Muscle layer of duodenum (tissue), 2 donors: ENCODE measurements around the gene ARL4C.

Source experiments
- H3K27ac ChIP-seq: one replicate; pipeline ENCODE4 v1.7.0; 2013; ENCODE audit warnings: mild to moderate bottlenecking, low read length
- H3K27me3 ChIP-seq: one replicate; pipeline ENCODE4 v1.7.0; 2013; ENCODE audit warnings: low read depth, mild to moderate bottlenecking, control low read depth, low read length
- H3K36me3 ChIP-seq, 2 donors: one replicate each; pipeline ENCODE4 v1.7.0; 2013; ENCODE audit warnings: low read length in 2 of 2, control low read depth in 1 of 2, mild to moderate bottlenecking in 1 of 2; ENCODE audit not compliant: insufficient read depth in 2 of 2, control insufficient read depth in 1 of 2
- H3K4me1 ChIP-seq, 2 donors: one replicate each; pipeline ENCODE4 v1.7.0; 2013; ENCODE audit warnings: low read length in 2 of 2, mild to moderate bottlenecking in 2 of 2, control low read depth in 1 of 2, moderate library complexity in 1 of 2; ENCODE audit not compliant: insufficient read depth in 2 of 2, control insufficient read depth in 1 of 2
- H3K4me3 ChIP-seq, 2 donors: one replicate each; pipeline ENCODE4 v1.7.0; 2013; ENCODE audit warnings: low read length in 2 of 2, low read depth in 1 of 2, mild to moderate bottlenecking in 1 of 2
- H3K9me3 ChIP-seq, 2 donors: one replicate each; pipeline ENCODE4 v1.7.0; 2013; ENCODE audit warnings: low read length in 2 of 2, control low read depth in 1 of 2, mild to moderate bottlenecking in 1 of 2; ENCODE audit not compliant: control insufficient read depth in 1 of 2
- donor health status: healthy.

The ARL4C gene

DNA sequence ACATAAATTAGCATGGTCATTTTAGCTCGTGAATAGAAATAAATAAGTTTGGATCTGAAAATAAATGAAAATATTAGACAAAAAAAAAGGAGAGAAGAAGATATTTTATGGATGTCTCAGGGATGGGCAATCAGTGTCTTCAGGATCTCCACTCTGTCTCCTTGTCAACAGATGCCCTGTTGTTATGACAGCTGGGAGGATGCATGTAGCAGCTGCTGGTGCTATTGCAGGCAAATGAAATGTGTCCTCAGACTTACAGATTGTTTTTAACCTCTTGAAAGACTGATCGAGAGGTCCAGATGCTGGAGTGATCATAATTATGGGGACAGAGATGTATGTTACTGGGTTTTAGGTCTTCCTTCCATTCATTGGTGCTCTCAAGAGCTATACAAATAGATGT is 24.7 kb upstream of the ARL4C start:
- Histone ChIP-seq H3K9me3 (peaks cover 0 to 11% of the 10 kb centered on the region in 2 donors), H3K36me3 (no peaks in the 10 kb centered on the region), H3K4me1 (no peaks in the 10 kb centered on the region), H3K4me3 (no peak overlapping the region), H3K27me3 (no peaks in the 10 kb centered on the region), H3K27ac (no peak overlapping the region)

DNA sequence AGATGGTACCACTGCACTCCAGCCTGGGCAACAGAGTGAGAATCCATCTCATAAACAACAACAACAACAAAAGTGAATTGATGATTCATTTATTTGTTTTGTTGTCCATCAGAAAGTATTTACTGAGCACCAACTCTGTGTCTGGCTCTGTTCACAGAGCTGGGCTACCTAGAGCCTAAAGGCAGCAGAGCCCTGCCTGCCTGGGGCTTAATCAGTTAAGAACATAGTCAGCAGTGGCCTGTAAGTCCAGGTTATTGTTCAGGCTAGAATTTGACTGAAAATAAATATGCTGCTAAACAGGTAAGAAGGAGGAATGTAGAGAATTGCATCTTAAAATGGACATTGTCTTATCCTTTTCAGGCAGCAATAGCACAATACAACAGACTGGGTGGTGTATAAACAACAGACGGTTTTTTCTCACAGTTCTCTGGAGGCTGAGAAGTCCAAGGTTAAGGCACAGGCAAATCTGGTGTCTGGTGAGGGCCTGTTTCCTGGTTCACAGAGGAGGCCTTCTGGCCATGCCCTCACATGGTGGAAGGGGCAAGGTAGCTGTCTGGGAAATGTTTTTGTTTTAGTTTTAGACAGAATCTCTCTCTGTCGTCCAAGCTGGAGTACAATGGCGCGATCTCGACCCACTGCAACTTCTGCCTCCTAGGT is 22.2 kb upstream of the ARL4C start:
- Histone ChIP-seq H3K4me1 (no peaks in the 10 kb centered on the region), H3K4me3 (no peak overlapping the region), H3K9me3 (no peaks in the 10 kb centered on the region), H3K36me3 (no peaks in the 10 kb centered on the region), H3K27ac (no peak overlapping the region), H3K27me3 (no peaks in the 10 kb centered on the region)

DNA sequence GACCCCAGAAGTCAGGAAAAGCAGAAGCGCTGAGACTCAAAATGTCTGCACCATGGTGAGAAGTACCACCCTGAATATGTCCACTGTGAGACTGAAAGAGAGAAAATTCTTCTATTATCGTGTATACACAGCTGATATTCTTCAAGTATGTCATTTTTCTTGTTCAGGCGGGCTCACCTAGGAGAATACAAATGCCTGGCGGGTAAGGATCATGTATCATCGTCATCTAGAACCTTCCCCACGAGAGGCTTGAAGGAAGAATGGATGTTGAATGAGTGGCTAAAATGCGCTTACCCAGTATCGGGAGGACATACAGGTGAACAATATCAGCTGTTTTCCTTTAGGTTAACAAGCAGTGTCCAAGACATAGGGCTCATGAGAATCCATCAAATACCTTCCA is 21.1 kb upstream of the ARL4C start:
- Histone ChIP-seq H3K4me3 (no peak overlapping the region), H3K36me3 (no peaks in the 10 kb centered on the region), H3K4me1 (no peaks in the 10 kb centered on the region), H3K27me3 (no peaks in the 10 kb centered on the region), H3K9me3 (no peaks in the 10 kb centered on the region), H3K27ac (no peak overlapping the region)

DNA sequence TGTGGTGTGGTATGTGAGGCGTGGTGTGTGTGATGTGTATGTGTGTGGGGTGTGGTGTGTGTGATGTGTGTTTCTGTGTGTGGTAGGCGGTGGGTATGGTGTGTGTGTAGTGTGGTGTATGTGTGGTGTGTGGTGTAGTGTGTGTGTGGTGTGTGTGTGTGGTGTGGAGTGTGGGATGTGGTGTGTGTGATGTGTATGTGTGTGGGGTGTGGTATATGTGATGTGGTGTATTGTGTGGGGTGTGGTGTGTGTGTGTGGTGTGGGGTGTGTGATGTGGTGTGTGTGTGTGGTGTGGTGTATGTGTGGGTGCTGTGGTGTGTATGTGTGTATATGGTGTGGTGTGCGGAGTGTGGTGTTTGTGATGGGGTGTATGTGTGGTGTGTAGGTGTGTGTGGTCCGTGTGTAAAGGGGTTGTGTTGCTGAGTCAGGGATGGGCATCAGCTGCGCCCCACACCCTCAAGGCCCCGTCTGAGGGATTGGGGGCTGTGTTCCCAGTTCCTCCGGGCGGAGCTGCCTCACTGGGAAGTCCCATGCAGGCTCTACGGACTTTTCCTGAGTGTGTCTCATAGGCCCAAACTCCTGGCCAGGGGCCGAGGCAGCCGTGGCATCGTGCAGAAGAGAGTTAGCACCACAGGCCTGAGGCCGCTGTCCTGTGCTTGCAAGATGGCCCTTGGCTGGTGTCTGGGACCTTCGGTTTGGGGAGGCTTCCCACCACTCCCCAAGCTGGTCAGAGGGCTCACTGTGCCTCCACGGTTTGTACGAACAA is 18.2 kb upstream of the ARL4C start:
- Histone ChIP-seq H3K27ac (no peak overlapping the region), H3K27me3 (no peaks in the 10 kb centered on the region)

DNA sequence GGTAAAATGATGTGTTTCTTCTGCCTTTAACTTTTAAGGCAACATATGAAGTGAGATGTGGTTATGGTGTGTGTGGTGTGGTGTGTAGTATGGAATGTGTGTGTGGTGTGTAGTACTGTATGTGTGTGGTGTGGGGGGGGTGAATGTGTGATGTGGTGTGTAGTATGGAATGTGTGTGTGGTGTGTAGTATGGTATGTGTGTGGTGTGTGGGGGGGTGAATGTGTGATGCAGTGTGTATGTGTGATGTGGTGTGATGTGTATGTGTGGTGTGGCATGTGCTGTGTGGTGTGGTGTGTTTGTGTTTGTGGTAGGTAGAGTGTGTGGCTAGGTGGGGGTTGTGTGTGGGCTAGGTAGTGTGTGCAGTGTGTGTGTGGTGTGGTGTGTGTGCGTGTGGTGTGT is 17.2 kb upstream of the ARL4C start:
- no peaks in the 10 kb centered on the region for H3K4me1 ChIP-seq
- H3K4me3 ChIP-seq = no peak overlapping the region
- no peaks in the 10 kb centered on the region for H3K27me3 ChIP-seq
- no peak overlapping the region for H3K27ac ChIP-seq
- no peaks in the 10 kb centered on the region for H3K36me3 ChIP-seq
- H3K9me3 ChIP-seq = no peaks in the 10 kb centered on the region

More for the DNA sequence above, 18.2 kb upstream of the ARL4C start:
- H3K4me3 ChIP-seq = no peak overlapping the region
- no peaks in the 10 kb centered on the region for H3K36me3 ChIP-seq
- H3K9me3 ChIP-seq = no peaks in the 10 kb centered on the region
- no peaks in the 10 kb centered on the region for H3K4me1 ChIP-seq

DNA sequence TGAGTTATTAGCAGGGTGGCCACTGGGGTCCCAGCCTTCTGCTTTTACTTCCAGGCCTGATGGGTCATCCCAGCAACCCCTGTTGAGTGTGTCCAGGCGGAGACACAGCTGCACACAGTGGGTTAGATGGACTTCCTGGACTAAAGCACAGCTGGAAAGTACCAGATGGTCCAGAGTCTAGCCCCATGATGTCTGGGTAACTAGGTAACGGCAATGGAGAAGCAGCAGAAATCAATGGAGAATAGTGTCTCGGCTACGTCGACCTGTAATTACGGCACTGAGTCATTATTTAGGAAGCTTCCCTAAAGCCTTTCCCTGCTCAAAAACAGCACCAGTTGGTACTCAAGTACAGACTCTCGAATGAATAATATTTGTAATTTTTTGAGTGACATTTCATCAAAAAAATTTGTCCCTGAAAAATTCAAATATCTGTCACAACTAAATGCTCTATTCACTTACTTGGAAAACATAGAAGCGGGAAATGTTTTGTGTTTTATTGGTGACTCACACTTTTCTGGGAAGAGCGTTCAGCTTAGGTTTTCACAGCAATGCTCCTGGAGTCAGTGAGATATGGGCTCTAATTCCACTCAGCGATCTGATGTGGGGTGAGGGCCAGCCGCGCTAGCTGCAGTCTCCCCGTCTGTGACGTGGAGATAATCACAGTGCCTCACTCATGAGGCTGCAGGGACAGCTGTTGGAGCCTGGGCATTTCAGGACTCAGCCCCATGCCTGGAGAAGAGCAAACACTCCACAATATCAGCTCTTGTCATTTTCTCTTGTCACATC is 16.2 kb upstream of the ARL4C start:
- Histone ChIP-seq H3K27me3 (no peaks in the 10 kb centered on the region), H3K4me3 (no peak overlapping the region), H3K4me1 (no peaks in the 10 kb centered on the region), H3K27ac (no peak overlapping the region), H3K36me3 (no peaks in the 10 kb centered on the region), H3K9me3 (no peaks in the 10 kb centered on the region)

DNA sequence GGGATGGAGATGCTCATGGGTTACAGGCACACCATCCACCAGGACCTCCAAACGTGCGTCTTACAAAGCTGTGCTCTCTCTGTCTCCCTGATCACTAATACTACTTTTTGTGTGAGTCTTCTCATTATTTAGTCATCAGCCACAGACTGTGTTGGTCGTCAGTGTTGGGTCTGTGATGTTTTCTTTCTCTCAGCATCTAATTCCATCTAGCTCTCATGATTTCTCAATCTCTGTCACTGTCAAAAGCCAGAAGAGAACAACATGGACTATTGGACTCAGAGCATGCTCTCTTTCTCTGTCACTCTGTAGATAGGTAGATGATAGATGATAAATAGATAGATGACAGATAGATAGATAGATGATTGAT is 6.0 kb upstream of the ARL4C start:
- Histone ChIP-seq H3K27me3 (no peaks in the 10 kb centered on the region), H3K4me1 (no peaks in the 10 kb centered on the region), H3K36me3 (no peaks in the 10 kb centered on the region), H3K27ac (no peak overlapping the region), H3K4me3 (no peak overlapping the region), H3K9me3 (no peaks in the 10 kb centered on the region)

DNA sequence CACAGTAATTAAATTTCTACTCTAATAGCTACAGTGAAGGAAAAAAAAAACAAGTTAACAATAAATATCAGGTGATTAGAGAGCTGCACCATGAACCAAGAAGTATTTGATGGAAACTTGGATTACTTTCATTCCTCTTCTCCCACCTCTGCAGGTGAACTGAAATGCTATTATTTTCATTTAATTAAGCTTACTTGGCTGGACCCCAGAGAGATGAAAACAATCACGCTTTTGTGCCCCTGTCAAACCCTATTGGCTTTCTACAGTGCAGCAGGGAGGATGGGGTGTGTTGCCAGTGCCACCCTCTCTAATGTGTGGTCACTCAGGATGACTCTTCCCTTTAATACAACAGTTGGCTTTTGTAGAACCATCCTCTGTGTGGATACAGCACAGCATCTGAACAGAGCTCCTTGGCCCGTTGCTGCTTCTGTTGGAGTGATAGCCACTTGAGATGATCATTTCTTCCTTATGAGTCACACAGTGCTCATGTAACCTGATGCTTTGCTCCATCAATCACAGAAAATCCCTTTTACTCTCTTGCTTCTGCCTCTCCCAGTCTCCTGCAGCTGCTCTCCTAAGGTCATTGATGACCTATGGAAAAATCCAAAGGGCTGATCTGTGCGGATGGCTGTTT is 5.5 kb upstream of the ARL4C start:
- Histone ChIP-seq H3K4me3 (no peak overlapping the region), H3K9me3 (no peaks in the 10 kb centered on the region), H3K36me3 (no peaks in the 10 kb centered on the region), H3K27me3 (no peaks in the 10 kb centered on the region), H3K4me1 (no peaks in the 10 kb centered on the region), H3K27ac (no peak overlapping the region)

DNA sequence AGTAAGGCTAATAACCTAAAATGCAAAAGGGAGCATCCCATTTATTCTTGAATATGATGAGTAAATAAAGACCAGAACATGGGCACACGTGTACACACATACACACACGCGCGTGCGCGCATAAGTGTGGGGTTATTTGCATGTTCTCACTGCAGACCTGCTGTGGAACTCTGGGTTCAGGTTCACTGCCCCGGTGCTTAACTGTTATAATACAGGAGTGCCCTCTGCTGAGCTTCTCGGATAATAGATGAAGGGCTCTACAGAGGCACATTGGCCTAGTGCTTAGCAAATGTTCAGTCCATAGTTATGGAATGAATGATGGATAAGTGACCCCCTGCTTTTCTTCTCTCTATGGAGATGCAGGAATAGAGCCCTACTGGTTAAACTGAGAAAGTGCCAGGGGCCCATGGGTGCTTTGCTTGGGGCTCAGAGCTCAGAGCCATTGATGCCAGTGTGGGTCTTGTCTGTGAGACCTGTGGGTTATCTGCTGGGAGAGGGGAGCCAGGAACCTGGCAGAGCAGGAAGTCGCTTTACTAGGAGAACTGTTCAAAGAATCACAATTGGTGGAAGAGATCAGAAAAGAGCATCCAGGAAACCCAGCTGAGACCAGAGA is 3.6 kb upstream of the ARL4C start:
- H3K27ac ChIP-seq = no peak overlapping the region

DNA sequence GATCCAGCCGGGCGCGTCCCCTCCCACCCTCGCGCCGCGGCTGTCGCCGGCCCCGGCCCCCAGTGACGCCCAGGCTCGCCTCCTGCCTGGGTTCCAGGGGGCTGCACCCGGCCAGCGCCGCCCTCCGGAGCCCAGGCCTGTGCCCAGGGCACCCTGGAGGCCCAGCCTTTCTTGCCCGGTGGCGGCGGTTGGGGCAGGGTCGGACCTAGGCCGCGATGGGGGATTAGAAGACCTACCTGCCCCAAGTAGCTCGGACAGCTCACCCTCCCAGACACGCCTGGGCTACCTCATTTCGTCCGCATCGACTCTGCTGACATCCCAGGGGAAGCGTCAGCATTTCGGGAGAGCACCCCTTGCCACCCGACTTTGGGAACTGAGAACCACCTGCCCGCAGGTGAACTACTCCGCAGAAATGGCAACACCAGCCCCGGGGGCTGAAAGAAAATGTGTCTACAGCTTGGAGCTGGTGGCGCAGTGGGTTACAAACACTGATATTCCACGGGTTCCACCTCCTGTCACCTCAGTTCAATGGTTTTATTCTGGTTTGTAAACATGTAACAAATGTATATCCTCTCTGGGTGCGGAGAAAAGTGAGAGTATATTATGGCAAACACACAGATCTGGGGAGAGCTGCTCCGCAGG is 834 bp upstream of the ARL4C start:
- no peak overlapping the region for H3K4me3 ChIP-seq
- H3K36me3 ChIP-seq = no peaks in the 10 kb centered on the region
- H3K27ac ChIP-seq = no peak overlapping the region
- H3K27me3 ChIP-seq = peaks cover 4% of the 10 kb centered on the region
- H3K9me3 ChIP-seq = no peaks in the 10 kb centered on the region
- peaks cover 0 to 13% of the 10 kb centered on the region in 2 donors for H3K4me1 ChIP-seq

More for the DNA sequence above, 3.6 kb upstream of the ARL4C start:
- Histone ChIP-seq H3K27me3 (no peaks in the 10 kb centered on the region), H3K4me3 (no peak overlapping the region), H3K4me1 (peaks cover 0 to 5% of the 10 kb centered on the region in 2 donors), H3K9me3 (no peaks in the 10 kb centered on the region), H3K36me3 (no peaks in the 10 kb centered on the region)
